AG09319 (cell line): ENCODE measurements around the gene NPAS3.

Experiments used
- DNase-seq: peaks from one replicate; pipeline ENCODE4 v3.0.0-alpha.2; 2010; ENCODE audit warnings: low read depth; ENCODE audit errors: extremely low read depth
- TF ChIP-seq, protein P1 (sequence below): IDR thresholded peaks from 2 replicates; pipeline ENCODE4 v1.5.1; 2011; ENCODE audit warnings: low read depth, mild to moderate bottlenecking, inconsistent platforms, low read length, moderate library complexity

NPAS3 gene

DNA sequence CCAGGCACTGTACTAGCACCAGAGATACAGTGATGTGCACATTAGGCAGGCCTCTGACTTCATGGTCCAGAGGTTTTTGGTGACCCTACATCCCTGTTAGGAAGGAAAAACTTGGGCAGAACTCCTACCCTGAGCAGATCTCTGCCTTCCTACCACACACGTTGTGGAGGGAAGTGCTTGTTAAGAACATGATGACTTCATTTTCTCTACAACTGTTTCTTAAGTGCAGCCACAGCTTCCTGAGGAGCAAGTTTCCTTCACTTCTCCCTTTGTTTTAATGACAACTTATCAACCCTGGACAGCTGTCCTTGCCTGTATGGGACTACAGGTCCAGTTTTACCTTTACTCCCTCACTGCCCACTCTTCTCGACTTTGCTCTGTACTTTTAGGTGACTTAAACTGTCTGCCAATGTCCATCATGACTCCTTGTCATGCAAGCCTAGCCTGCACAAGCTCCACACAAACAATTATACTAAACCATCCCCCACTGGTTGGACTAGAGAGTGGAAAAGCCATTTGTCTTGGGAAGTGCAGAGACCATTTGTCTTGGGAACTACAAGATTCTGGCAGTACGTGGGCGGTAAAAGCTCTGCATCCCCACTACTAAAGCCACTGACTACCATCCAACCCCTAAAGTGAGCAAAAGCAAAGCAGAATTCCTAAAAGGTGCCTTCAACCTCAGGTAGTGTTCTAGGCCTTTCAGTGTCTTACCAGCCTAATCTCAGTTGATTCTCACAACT is 652.4 kb downstream of the NPAS3 start:
- no peak for DNase-seq
- TF ChIP-seq, protein P1, sequence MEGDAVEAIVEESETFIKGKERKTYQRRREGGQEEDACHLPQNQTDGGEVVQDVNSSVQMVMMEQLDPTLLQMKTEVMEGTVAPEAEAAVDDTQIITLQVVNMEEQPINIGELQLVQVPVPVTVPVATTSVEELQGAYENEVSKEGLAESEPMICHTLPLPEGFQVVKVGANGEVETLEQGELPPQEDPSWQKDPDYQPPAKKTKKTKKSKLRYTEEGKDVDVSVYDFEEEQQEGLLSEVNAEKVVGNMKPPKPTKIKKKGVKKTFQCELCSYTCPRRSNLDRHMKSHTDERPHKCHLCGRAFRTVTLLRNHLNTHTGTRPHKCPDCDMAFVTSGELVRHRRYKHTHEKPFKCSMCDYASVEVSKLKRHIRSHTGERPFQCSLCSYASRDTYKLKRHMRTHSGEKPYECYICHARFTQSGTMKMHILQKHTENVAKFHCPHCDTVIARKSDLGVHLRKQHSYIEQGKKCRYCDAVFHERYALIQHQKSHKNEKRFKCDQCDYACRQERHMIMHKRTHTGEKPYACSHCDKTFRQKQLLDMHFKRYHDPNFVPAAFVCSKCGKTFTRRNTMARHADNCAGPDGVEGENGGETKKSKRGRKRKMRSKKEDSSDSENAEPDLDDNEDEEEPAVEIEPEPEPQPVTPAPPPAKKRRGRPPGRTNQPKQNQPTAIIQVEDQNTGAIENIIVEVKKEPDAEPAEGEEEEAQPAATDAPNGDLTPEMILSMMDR: no peak

DNA sequence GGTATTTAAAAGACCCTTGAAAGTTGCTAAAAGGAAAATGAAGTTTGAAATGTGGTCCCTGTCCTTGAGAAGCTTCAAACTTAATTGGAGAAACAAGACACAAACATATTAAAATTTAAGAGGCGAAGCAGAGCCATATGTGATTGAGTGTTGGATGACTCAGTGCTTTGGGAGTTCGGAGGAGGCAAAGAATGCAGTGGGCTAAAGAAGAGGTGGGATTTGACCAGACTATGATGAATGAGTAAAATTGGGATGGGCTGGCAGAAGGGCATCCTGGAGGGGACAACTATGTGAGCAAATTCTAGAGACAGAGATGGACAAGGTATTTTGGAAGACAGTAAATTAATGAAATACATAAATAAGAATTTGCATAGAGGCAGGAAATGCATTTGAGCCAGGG is 653.6 kb downstream of the NPAS3 start:
- no peak for DNase-seq

DNA sequence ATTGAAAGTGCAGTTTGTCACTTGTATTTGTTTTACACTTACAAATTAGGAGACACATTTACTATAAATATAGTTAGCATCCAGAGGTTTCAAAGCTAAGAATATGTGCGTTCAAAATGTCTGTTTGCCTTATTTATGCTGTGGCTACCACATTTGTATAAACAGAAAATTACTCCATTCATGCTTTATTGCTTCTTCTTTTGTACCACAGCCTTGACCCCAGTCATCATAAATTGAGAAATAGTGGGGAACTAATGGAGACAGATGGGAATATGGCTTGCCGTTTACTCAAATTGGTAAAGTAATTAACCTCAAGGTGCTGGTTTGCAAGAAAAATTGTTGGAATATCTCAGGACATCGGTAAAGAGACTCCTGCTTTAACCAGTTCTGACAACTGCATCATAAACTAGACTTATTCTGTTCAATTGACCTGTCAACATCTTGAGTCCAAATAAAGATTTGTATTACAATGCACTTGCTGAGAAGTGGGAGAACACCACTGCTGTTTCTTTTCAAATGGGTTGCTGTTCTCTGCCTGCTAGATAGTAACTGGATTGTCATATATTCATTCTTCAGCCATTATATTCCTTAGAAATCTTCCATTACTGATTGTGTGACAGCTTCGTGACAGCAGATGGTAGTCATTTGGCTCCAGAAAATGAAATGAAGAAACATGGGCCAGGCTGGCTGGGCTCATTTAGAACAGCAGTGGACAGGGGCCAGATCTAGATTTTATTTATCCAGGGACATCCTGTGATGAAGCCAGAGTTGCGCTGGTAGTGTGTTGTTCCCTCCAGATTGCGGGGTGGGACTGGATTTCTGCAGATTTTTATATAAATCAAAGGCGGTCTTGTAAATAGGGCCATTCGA is 657.8 kb downstream of the NPAS3 start:
- DNase-seq: no peak
- TF ChIP-seq, protein P1: no peak

More for the DNA sequence above, 653.6 kb downstream of the NPAS3 start:
- TF ChIP-seq, protein P1: no peak

DNA sequence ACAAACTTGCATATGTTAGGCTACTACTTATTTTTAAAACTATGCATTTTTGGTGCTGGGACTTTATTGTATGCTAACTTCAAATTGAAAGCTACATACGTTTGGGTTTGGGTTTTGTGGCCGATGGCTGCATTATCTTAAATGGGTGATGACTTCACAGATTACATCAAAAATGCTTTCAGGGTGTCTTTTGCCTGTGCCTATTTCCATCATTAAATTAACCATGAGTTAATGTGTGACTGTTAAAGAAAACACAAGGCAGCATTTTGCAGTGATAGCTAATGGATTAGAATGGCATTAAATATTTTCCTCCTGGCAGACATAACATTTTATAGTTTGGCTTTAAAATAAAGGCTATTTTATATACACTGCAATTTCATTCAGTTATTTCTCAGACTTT is 659.9 kb downstream of the NPAS3 start:
- TF ChIP-seq, protein P1: no peak
- DNase-seq: no peak

DNA sequence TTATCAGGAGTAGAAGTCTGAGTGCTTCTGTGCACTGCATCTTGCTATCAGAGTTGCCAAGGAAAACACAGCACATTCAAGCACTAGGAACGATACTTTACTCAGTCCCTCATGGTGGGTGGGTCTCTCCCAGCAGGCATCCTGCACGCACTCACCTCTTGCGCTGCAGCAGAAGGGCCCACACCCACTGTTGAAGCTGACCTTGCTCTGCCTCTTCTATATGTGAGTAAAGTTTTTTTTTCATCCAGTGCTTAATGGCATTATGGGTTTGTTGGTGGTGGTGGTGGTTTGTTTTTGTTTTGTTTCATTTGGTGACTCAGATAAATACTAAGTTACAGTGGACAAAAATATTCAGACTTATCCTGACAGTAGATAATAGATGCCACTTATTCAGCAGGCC is 663.7 kb downstream of the NPAS3 start:
- DNase-seq: no peak

DNA sequence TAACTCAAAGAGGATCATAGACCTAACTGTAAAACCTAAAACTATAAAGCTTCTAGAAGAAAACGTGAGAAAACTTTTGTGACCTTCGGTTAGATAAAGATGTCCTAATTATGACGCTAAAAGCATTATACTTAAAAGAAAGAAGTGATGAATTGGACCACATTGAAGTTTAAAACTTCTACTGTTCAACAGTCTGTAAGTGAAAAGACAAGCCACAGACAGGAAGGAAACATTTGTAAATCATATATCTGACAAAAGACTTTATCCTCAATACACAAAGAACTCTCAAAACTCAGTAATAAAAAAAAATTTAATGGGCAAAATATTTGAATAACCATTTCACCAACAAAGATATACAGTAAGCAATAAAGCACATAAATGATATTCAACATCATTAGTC is 667.9 kb downstream of the NPAS3 start:
- DNase-seq: no peak
- TF ChIP-seq, protein P1: no peak

More for the DNA sequence above, 663.7 kb downstream of the NPAS3 start:
- TF ChIP-seq, protein P1: no peak

DNA sequence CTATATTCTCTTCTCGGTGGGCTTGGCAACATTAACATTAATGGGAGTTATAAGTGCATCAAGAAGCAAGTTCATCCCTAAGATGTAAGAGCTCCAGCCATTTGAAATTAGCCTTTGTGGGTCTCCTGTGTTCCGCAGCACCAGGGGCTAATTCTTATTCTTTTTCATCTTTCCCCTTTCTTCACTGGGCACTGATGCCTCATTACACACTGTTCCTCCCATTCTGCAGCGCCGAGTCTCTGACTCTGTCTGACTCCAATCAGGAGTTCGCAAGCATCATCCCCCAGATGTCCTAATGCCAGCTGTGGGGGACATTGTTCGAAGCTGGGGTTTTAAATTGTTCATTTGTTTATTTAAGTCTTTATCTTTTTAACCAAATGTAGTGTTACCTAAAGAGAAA is 670.9 kb downstream of the NPAS3 start:
- DNase-seq: no peak
- TF ChIP-seq, protein P1: no peak
